CD4-positive, alpha-beta T cell treated with Interleukin-12 subunit alpha and Interleukin-12 subunit beta, for 1 hour (primary cell): ENCODE measurements around the gene ERC2.

Experiments
- DNase-seq: peaks from one replicate; pipeline ENCODE4 v3.0.0-alpha.2; 2020

ERC2 gene

DNA sequence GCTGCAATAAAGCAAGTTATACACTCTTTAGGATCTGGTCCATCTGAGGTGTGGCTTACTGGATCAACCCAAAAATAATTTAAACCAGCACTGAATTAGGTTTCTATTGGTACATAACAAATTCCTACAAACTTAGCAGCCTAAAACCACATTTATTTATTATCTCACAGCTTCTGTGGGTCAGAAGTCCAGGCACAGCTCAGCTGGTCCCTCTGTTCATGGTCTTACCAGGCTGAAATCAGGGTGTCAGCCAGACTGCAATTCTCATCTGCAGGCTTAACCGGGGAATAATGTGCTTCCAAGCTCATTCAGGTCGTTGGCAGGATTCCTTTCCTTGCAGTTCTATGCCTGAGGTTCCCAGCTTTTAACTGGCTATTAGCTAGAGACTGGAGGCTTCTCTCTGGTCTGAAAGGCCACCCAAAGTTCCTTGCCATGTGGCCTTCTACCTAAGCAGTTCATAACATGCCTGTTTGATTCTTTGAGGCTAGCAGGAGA, 503.7 kb downstream of the ERC2 start:
- DNase-seq: no peak

DNA sequence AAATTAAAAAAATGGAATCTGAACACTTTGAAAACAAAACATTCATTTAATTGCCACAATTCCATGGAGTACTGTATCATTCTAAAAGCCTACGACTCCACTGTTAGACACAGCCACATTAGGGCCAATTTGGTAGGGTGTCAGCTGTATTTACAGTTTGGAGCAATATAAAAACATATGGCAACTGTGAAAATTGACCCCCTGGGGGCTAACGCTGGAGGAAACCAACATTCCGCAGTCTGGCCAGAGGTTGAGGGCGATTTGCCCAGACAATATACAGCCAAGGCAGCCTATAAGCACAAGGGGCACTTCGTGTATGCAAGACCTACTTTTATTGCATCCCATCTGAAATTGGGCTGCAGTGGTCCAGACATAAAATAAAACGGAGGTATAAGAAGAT, 504.7 kb downstream of the ERC2 start:
- no peak for DNase-seq

DNA sequence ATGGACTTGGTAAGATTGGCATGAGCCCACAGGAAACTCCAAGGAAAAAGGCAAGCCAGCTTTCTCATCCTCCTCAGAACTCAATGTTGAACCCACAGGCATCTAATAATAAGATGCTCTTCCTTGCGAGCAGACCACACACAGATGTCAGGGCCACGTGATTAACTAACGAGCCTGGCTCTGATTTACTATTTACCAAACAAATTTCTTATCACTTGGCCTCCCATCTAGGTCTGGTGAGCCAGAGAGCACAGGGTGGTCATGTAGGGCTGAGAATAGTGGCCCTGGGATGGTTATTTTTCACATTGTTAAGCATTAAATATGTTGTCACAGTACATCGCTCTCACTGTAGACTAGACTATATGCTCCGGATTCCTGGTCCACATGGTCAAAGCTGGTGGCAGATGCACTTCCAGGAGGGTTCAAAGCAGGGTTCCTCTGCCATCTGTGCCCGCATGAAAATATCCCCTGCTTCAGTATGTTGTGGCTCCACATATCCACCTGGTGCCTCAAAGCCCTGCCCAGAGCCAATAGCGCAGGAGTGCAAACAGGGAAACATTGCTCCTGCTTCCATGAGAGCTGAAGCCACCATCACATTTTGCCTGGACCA, 508.7 kb downstream of the ERC2 start:
- no peak for DNase-seq

DNA sequence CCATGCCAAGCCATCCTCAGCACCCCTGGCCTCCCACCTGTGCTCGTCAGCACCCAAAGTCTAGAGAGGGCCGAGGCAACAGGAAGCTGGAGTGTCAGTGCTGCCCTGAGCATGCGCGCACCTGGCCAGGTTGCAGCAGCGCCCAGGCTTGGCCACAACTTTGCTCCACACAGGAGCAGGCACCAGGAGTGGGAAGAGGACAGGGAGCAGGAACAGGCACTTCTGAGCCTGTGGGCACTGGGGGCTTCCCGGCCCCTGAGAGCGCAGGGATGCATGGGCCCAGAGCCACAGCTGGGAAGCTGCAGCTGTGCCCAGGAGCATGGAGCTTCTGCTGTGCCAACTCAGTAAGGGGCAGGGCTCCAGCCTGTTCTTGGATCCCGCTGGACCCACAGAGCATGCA, 509.7 kb downstream of the ERC2 start:
- no peak for DNase-seq

DNA sequence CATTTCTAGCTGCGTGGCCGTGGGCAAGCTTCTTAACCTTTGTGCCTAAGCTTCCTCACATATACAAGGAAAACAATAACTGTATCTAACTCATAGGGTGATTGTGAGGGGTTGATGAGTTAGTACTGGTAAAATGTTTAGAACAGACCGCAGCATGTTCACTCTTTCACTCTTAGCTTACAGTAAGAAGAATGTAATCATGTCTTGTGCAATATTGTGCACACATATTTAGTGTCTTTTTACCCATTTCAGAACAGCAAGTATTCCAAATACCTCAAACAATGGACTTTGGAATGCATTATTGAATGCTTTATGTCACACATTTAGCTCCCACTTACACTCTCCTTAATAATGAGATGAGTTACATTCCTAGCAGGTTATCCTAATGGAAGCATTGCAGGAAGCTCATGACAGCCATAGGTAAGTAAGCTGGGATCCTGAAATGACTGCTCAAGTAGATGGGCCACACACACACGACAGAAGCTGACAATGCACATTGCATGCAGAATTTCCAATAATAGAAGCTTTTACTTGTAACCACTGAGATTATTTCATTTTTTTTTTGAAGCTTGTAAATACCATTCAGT, 512.3 kb downstream of the ERC2 start:
- no peak for DNase-seq

DNA sequence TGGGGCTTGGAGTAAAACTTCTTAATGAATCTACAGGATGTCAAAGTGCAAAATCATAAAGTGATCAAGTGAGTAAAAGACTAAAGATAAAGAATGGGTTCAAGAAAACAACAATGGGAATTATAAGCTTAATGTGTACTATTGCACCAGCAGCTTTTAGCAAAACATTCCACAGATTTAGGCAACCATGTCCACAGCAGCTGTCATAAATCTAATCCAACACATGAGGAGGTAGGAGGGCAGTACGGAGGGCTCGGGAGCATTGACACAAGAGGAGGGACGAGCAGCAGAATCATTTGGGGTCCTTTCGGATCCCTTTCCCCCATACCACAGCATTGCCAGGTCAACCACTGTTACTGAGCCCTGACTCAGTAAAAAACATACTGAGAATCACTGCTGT, 516.9 kb downstream of the ERC2 start:
- DNase-seq: no peak

DNA sequence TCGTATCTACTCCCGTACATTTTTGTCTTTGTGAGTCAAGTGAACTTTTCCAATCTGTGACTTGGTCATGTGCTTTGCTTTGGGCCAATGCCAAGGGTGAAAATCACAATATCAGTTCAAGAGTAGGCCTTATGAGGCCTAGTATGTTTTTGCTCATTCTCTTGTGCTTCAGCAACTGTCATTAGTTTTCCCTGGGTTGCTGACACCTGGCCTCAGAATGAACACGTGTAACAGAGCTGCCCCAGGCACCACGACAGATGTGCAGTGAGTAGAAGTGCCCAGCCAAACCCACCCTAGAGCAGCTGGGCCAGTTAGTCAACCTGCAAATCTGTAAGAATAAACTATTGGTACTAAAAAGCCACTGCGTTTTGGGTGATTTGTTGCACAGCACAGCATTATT, 520.9 kb downstream of the ERC2 start:
- DNase-seq: no peak

DNA sequence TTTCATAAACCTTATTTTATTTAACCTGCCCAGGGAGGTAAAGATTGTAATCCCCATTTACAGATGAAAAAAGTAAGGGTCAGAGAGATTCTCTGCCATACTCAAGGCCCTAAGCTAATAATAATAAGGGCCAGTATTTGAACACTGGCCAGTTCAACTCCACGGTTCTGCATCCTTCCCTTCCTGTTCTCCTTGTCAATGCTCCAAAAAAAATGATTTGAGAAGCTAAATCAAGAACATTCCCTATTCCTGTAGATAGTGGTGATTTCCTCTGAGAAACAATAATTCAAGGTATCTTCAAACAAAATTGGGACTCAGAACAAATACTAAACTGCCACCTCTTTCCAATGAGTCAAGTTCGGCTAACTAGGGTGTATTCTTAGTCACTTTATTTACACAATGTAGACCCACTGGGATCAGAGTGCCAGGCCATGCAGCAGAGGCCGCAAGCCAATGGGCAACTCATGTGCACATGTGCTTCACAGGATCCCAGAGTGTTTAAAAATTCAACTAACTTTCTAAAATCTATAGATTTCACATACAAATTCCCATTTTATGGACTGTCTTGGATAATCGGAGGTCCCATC, 521.6 kb downstream of the ERC2 start:
- no peak for DNase-seq

DNA sequence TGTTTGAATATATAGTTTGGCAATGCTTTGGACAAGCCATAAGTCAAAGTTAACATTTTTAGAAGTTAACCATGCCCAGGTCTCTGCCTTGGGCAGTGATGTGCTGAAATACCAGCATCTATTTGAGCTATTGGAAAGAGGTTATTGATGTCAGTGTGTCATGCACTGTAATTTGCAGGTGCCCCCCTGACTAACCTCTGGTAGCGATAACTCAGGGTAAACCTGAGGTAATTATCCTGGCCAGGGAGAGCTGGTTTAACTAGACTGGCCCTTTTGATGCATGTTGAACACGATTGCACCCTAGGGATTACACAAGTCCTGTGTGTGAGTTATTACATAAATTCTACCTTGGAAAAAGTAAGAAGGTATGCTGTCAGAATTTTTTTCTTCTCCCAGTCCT, 525.4 kb downstream of the ERC2 start:
- no peak for DNase-seq

DNA sequence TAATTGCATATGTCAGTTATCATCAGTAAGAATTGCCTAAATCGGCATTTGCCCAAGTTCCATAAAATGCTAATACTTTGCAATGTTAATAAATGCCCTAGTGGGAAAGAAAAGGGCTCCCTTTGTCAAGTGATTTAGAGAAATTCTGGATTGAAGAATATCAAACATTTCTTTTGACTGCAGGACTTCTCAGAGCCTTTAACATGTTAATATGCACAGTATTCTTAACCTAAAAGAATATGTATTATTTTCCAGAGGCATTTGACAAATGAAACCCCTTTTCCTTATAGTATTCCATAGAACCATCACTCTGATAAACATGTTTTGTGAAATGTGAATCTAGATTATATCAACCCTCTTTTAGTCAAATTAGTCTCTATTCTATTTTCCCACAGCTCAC, 529.0 kb downstream of the ERC2 start:
- DNase-seq: no peak

DNA sequence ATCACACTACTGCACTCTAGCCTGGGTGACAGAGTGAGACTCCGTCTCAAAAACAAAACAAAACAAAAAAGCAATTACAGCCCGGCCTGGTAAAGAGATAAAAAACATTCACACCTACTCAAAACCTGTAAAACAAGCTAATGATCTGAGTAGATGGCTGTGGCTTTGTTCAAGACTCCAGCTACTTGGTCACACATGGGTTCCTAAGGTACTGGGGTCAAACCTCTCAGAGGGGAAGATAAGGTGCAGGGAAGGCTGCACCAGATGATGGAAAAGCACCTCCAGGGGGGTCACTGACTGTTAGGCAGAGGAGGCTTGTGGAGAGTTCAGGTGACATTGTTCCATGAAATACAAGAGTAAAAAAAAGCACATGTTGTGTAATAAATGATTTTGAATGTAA, 531.0 kb downstream of the ERC2 start:
- no peak for DNase-seq

DNA sequence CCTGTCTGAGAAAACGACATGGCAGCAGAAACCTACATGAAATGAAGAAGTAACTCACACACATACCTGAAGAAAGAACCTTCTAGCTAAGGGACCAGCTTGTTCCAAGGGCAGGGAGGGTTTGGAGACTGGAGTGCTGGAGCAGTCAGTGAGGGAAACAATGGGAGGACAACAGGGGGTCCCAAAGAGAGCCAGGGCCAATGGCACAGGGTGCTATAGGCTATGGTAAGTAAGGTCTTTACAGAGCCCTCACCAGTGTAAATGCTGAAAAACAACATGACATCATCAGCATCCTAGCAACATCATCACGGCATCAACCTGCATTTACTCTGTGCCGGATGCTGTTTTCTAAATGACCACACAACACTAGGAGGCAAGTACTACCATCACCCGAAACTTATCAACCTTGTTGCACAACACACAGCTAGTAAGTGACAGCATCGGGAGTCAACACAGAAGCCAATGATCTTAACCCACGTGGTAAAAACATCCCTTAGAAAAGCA, 531.7 kb downstream of the ERC2 start:
- DNase-seq: no peak

DNA sequence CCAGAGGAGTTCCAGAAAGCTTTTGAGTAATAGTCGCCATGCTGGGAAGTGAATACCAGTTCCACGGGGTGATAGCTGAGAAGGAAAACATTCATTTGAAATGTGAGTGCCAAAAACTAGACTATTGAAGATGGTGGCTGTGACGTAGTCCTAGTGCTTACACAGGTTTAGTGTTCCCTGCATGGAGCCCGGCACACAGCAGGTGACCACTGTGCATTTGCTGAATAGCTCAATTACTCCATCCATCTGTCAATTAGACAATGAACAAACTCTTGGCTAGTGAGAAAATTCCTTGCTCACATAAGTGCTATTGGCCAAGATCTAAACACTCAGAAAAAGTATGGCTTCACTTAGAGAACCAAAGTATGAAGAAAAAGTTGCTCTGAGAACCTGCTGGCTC, 533.0 kb downstream of the ERC2 start:
- no peak for DNase-seq

DNA sequence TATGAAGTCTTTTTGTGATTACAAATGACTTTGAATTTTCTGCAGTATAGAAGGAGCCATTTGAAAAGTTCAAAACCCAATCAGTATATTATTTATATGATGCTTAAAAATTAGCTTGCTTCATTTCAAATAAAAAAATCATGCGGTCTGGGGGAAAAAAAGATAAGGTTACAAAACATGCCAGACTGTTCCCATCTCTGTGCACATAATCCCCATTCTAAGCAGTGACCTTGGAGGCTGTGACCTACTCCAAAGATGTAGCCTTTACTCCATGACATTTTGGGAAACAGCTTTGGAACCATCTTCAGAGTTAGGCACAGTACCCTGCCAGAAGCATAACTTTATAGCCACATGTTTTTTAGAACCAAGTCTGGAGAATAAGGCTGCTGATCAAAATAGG, 533.5 kb downstream of the ERC2 start:
- no peak for DNase-seq

DNA sequence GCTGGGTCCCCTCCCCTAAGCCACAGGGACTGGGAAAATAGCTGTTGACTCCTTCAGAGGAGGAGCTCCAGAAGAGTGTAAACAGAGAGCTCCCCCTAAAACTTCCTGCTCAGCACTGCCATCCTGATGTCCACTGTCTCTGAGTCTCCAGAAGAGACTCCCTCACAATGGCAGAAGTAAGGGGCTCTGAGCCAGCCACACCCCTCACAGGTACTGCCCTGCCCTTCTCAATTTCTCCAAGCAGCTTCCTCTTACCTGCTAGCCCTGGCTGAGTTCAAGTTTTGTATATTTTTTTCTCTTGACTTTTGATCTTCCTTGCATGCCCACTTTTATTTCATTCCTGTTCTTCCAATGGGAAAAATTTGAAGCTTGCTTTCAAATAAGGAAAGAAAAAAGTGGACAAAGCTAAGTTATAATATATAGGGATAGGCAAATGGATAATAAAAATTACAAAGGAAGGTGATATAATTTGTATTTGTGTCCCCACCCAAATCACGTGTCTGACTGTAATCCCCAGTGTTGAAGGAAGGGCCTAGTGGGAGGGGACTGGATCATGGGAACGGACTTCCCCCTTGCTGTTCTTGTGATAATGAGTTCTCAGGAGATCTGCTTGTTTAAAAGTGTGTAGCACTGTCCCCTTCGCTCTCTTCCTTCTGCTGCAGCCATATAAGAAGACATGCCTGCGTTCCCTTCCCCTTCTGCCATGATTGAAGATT, 539.0 kb downstream of the ERC2 start:
- DNase-seq: no peak

DNA sequence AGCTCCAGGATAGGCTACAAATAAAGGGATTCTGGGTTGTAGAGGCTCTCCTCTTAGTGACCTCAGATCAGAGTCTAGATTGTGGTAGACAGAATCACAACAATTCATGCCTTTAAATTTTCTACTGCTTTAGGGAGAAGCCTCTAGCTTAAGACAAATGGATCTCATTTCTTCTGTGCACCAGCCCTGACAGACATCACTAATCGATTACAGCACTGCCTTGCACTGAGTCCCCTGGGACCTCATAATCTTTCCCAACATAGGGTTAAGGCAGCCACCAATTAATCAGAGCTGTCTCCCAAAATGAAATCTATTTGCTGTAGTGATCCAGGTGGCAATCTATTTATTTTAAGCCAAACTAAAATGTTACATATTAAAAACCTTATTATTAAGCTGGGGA, 544.6 kb downstream of the ERC2 start:
- no peak for DNase-seq

DNA sequence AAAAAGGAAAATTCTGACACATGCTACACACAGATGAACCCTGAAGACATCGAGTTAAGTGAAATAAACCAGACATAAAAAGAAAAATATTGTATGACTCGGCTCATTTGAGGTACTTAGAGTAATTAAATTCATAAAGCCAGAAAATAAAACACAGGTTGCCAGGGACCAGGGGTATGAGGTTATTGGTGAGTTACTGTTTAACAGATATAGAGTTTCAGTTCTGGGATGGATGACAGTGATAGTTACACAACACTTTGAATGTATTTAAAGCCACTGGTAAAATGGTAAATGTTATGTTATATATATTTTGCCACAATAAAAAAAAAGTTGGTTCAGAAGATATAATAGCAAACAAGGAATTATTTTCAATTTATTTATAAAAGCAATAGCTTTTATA, 545.1 kb downstream of the ERC2 start:
- no peak for DNase-seq

DNA sequence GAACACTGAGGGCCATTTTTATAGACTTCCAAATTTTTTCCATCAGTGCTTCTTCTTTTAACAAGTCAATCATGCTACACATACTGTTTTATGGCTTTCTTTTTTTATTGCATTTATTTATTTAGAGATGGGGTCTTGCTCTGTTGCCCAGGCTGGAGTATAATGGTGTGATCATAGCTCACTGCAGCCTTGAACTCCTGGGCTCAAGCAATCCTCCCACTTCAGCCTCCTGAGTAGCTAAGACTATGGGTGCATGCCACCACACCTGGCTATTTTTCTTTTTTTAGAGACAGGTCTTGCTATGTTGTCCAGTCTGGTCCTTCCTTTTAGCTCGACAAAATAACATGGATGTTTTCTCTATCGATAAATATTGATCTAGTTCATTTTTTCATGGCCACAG, 555.4 kb downstream of the ERC2 start:
- no peak for DNase-seq

DNA sequence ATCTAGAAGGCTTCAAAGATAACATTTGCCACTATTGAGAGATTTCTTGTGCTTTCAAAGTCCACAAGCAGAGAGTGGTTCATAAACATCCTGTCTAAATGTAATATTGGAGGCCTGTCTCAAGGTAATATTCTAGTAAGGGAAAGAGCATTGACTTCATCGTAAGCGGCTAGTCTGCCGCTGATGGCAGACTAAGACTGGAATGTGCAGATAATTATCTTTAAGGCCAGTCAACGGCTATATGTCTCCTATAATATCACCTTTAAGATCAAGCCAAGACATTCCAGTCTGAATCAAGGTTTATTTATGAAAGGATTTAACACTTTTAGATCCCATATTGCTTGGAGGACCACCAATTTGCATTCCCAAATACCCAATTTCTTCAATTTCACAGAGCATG, 557.0 kb downstream of the ERC2 start:
- DNase-seq: no peak

DNA sequence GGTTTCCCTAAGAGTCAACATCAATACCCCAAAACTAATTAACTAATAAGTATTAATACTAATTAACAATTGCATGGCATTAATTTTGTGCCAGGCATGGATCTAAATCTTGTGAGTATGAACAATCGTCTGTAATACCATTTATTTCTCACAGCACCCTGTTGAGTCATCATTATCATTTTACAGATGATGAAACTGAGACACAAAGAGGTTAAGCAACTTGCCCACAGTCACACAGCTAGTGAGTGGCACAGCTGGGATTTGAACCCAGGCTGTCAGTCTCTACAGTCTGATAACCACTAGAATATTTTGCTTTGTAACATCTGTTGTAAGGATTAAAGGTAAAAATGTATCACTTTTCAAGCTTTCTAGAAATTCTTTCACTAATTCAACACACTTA, 557.7 kb downstream of the ERC2 start:
- no peak for DNase-seq

DNA sequence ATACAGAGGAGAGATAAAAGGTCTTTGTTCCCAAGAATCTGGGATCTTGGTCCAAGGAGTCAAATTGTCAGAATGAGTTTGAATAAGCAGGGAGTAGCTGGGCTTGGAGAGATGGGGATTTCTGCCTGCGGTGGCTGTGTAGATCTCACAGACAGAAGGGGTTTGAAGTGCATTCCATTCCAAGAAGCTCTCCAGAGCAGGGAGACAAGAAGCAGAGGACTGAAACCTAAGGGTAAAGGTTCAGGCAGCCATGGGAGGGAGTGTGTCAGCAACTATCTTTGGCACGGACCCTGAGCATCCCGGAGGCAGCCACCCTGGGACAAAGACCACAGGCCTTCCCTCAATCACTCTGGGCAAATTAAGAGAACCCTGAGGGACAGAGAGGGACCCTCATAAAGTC, 558.9 kb downstream of the ERC2 start:
- DNase-seq: no peak

DNA sequence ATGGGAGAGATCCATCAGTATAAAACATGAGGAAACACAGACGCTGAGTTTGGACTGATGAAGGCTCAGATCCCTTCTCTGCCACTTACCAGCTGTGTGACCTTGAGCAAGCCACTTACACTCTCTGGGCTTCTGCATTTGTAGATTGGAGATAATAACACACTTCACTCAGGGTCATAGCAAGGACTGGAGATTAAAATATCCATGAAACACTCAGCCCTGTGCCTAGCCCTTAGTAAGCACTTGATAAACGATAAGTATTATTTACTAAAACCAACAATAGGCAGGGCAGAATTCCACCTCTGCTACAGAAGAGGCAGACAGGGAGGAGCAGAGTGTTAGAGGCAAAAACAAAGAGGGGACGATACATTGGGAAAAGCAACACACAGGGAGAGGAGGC, 560.7 kb downstream of the ERC2 start:
- no peak for DNase-seq

DNA sequence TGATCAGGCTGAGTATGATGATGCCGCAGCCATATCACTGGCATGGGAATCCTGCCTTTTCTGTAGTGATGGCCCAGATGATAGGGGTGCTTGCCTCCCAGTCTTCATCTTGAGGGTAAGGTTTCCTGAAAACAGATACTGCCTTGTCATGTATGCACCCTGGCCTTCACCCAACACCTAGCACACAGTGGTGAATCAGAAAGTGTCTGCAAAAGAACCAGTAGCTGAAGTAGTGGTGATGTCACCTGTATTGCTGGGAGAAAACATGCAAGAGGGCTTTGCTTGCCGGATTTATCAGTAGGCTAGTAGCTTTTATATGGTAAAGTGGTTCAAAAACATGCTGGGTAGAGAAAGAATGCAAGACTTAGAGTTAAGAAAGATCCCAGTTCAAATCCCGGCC, 561.4 kb downstream of the ERC2 start:
- no peak for DNase-seq

DNA sequence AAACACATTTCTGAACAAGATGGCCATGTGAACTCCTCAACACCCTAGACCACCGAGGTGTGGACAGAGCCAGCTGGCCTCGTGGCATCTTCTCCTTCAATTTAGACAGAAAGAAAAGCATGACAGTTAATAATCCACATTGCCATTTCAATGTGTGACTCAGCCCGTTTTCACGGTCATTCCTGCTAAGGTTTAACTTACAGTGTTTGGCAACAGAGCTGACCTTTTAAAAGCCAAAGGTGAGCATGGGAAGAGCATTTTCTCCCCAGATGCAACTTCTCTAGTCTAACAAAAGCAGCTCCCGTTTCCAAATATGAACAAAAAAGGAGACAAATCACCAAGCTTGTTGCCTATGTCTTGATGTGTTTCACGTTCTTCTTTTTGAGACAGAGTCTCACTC, 563.6 kb downstream of the ERC2 start:
- no peak for DNase-seq
